Measurements from ENCODE around the gene CDK5R1.
A peak's percentile ranks its signal among the peaks of the same experiment; 100 is the strongest.
"Not testable (repeated sequence)": the region's sequence is repeated elsewhere in the genome, so short reads cannot be mapped to it uniquely, and the experiment has no call there.

CDK5R1 gene

DNA sequence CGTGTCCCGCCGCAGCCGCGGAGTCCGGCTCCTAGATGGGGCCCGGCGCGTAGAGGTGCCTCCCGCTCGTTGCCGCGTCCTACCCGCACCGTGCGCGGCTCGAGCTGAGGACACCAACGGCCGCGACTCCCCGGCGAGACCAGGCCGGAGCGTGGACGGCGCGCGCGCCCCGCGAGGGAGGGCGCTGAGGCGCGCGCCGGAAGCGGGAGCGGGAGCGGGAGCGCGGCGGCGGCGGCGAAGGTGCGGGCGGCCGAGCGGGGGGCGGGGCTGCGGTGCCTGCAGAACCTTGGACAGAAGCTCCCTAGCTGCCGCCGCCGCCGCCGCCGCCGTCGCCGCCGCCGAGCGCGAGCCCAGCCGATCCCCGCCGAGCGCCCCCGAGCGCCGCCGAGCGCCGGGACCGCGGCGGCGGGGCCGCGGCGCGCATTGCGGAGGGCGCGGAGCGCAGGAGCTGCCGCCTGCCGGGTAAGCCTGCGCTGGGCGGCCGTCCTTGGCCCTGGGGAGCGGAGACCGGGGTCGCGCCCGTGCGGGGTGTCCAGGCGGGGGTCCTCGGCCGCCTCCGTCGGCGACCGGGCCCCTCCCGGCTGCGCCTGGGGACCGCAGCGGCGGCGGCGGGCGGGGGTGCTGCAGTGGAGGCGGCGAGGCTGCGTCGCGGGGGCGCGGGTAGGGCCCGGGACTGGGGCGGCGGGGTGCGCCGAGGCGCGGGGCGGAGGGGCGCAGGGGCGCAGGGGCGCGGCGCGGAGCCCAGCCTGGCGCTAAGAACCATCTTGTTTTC is at the start of gene CDK5R1:
CDK5R1 (plus strand) TSS at position 293 of the 772 bp plus-strand sequence. CDS start 628 bp downstream, outside the sequence.
- H3K27ac Mint-ChIP-seq (ENCODE audit: low read depth): peak within 1 kb of the TSS; percentile 70
- DNase-seq (ENCODE audit: low spot score in 2 of 2): peak; percentile 60 to 66
- H3K27me3 Mint-ChIP-seq: no peaks in the 10 kb centered on the region
- H3K36me3 Mint-ChIP-seq (ENCODE audit: insufficient read depth): peaks cover 26% of the 10 kb centered on the region
- ATAC-seq (replicated peaks; ENCODE audit: extremely low read depth, poor library complexity, severe bottlenecking): peak; percentile 73
- peak within 1 kb of the TSS; percentile 89 for H3K4me3 Mint-ChIP-seq
- peaks cover 49% of the 10 kb centered on the region for H3K4me1 Mint-ChIP-seq
- no peaks in the 10 kb centered on the region for H3K9me3 Mint-ChIP-seq

DNA sequence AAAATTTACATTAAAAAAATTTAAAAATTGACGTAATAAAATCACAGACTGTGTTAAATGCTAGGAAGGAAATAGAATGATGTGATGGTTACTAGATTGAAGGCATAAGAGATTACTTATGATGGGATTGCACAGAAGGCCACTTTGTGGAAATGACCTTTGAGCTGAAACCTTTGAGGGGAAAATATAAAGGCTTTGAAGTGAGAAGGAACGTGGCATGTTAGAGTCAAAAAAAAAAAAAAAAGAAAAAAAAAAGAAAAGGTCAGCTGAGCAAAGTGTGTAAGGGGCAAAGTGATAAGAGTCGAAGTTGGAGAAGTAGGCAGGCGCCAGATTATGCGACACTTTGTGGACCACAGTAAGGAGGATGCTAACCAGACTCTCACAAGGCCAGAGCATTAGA is 46.1 kb upstream of the CDK5R1 start:
- Mint-ChIP-seq H3K36me3 (ENCODE audit: insufficient read depth) (peaks cover 3% of the 10 kb centered on the region), H3K27me3 (peaks cover 10% of the 10 kb centered on the region), H3K27ac (ENCODE audit: low read depth) (no peak overlapping the region), H3K9me3 (no peaks in the 10 kb centered on the region), H3K4me3 (no peak overlapping the region), H3K4me1 (peaks cover 9% of the 10 kb centered on the region)
- ATAC-seq (replicated peaks; ENCODE audit: extremely low read depth, poor library complexity, severe bottlenecking) (no peak), DNase-seq (ENCODE audit: low spot score in 2 of 2) (no peak)

DNA sequence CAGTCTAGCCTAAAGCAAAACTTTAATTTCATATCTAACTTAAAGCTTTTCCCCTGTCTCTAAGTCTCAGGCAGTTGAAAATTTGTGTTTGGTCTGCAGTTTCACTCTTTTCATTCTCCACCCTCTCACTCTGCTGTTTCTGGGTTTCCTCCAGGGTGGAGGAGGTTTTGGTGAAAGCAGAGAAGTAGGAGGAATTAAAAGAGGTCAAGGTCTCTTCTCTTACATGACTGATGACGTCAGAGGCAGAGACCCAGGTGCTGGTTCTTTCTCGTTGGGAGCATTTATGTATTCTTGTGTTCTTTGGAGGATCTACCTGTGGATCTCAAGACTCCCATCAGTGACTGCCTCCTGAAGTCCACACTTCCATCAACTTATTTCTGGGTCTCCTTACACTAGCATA is 44.9 kb upstream of the CDK5R1 start:
- Mint-ChIP-seq H3K9me3 (no peaks in the 10 kb centered on the region), H3K36me3 (ENCODE audit: insufficient read depth) (peaks cover 5% of the 10 kb centered on the region), H3K4me3 (no peak overlapping the region), H3K27me3 (peaks cover 10% of the 10 kb centered on the region), H3K4me1 (peaks cover 20% of the 10 kb centered on the region), H3K27ac (ENCODE audit: low read depth) (no peak overlapping the region)
- no peak for DNase-seq (ENCODE audit: low spot score in 2 of 2)
- ATAC-seq (replicated peaks; ENCODE audit: extremely low read depth, poor library complexity, severe bottlenecking): no peak

DNA sequence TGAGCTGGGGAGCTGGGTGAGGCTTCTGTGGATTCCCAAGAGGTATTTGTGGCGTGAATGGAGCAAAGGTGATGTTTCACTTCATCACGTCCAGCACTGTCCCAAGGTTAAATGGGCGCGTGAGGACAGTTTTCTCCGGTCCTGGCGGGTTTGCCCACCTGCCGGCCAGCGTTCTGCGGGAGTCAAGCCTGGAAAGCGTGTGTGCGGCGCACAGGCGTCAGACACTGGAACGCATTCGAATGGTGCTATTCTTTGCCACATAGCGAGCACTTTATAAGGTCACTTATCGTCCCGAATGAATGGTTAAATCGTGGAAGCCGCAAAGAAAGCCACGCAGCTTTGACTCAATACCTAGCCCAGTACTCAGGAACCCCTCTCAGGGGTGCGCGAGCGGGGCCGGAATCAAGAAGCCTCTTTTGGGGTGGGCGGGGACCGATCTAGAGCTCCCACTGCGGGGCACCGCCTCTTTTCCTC is 42.9 kb upstream of the CDK5R1 start:
- Mint-ChIP-seq H3K4me1 (peaks cover 26% of the 10 kb centered on the region), H3K27ac (ENCODE audit: low read depth) (peak overlapping the region; percentile 82), H3K4me3 (peak overlapping the region; percentile 71), H3K36me3 (ENCODE audit: insufficient read depth) (peaks cover 21% of the 10 kb centered on the region), H3K27me3 (no peaks in the 10 kb centered on the region), H3K9me3 (no peaks in the 10 kb centered on the region)
- DNase-seq (ENCODE audit: low spot score in 2 of 2): no peak
- peak; percentile 8 for ATAC-seq (replicated peaks; ENCODE audit: extremely low read depth, poor library complexity, severe bottlenecking)

DNA sequence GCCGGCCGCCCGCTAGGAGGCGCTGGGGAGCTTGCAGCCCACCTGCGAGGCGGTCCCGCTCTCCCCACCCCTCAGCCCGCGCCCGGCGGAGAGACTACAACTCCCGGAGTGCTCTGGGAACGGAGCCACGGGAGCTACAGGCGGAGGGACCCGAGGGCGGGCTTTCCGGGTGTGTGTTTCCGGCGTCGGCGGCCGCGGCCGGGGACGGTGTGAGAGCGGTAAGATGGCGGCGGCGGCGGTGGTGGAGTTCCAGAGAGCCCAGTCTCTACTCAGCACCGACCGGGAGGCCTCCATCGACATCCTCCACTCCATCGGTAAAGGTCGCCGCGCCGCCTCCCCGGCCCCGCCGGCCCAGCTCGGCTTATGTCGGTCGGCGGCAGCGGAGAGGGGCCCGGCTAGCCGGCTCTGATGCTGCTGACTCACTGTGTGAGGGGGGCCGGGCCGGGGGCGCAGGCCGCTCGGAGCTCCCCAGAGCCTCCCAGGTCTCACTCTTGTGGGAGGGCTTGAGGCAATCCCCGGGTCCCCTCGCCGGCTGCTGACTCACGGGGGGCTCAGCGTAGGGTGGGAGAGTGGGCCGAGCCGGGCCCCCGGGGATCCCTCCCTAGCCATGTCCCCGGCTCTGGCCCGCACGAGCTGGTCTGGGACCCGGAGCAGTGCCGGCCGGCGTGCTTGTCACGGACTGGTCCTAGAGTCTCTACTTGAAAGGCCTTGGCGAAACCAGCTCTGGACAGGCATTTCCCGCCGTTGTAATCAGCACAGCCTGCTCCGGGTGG is 42.3 kb upstream of the CDK5R1 start, which contains the start of gene PSMD11:
PSMD11 (plus strand) TSS at position 210 of the 773 bp plus-strand sequence; CDS start at position 224, 14 bp downstream.
- Mint-ChIP-seq H3K4me3 (peak within 1 kb of the TSS; percentile 71), H3K4me1 (peaks cover 30% of the 10 kb centered on the region), H3K27me3 (no peaks in the 10 kb centered on the region), H3K9me3 (no peaks in the 10 kb centered on the region), H3K27ac (ENCODE audit: low read depth) (peak within 1 kb of the TSS; percentile 82), H3K36me3 (ENCODE audit: insufficient read depth) (peaks cover 26% of the 10 kb centered on the region)
- DNase-seq (ENCODE audit: low spot score in 2 of 2) (peak; percentile 97 to 99), ATAC-seq (replicated peaks; ENCODE audit: extremely low read depth, poor library complexity, severe bottlenecking) (peak; percentile 97)

DNA sequence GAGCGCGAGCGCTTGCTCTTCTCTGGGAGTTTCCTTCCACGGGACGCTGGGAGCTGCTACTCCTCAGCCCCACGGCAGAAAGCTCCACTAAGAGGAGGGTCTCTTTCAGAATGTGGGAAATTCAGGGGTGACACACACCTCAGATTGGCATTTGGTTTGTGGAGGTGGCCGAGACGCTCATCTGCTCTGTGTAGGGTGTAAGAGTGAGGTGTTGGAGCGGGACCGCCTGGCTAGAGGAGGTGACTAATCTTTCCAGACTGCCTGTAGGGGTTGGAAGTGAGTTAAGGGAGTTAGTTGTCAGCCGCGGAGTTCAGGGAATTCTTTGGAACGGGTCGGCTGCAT is 41.7 kb upstream of the CDK5R1 start:
- Mint-ChIP-seq H3K4me3 (peak overlapping the region; percentile 71), H3K4me1 (peaks cover 32% of the 10 kb centered on the region), H3K27ac (ENCODE audit: low read depth) (peak overlapping the region; percentile 82), H3K27me3 (no peaks in the 10 kb centered on the region), H3K36me3 (ENCODE audit: insufficient read depth) (peaks cover 32% of the 10 kb centered on the region), H3K9me3 (no peaks in the 10 kb centered on the region)
- no peak for ATAC-seq (replicated peaks; ENCODE audit: extremely low read depth, poor library complexity, severe bottlenecking)
- DNase-seq (ENCODE audit: low spot score in 2 of 2): no peak

DNA sequence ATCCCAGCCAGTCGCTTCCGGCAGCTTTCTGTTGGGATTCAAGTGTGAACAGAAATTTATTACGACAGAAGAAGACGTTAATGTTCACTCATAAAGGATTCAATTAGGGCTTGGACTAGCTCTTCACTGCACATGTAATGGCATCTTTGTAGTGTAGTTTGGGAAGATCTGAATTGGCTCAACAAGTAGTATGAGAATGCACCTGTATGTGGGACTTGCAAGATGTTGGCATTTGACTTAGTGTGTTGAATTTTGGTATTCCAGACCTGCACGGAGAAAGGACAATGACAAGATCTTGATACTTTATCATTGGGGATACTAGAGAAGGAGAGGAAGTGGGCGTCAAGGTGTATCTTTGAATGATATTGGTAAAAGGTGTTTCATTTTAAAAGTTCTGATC is 41.3 kb upstream of the CDK5R1 start:
- Mint-ChIP-seq H3K4me3 (peak overlapping the region; percentile 71), H3K9me3 (no peaks in the 10 kb centered on the region), H3K36me3 (ENCODE audit: insufficient read depth) (peaks cover 34% of the 10 kb centered on the region), H3K27ac (ENCODE audit: low read depth) (peak overlapping the region; percentile 82), H3K27me3 (no peaks in the 10 kb centered on the region), H3K4me1 (peaks cover 32% of the 10 kb centered on the region)
- ATAC-seq (replicated peaks; ENCODE audit: extremely low read depth, poor library complexity, severe bottlenecking) (no peak), DNase-seq (ENCODE audit: low spot score in 2 of 2) (no peak)

DNA sequence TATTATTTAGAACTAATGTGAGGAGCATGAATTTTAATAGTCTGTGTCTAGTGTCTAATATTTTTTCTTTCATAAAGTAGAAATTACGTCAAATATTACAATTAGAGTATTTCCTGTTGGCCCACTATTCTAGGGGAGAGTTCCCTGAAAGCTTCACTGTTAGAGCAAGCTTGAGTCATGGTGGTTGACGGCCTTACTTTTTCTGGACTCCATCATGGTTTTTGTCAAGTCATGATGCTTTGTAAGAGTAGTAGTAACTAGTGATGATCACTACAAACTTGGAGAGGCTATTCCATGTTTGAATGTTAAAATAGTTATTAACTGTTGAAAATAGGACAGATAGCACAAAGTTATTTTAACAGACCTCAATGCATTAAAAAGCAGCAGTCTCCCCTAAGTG is 40.8 kb upstream of the CDK5R1 start:
- H3K4me3 Mint-ChIP-seq: peak overlapping the region; percentile 71
- no peak for DNase-seq (ENCODE audit: low spot score in 2 of 2)
- peaks cover 38% of the 10 kb centered on the region for H3K36me3 Mint-ChIP-seq (ENCODE audit: insufficient read depth)
- no peak for ATAC-seq (replicated peaks; ENCODE audit: extremely low read depth, poor library complexity, severe bottlenecking)
- H3K27me3 Mint-ChIP-seq: no peaks in the 10 kb centered on the region
- peak overlapping the region; percentile 82 for H3K27ac Mint-ChIP-seq (ENCODE audit: low read depth)
- peaks cover 32% of the 10 kb centered on the region for H3K4me1 Mint-ChIP-seq
- H3K9me3 Mint-ChIP-seq: no peaks in the 10 kb centered on the region

DNA sequence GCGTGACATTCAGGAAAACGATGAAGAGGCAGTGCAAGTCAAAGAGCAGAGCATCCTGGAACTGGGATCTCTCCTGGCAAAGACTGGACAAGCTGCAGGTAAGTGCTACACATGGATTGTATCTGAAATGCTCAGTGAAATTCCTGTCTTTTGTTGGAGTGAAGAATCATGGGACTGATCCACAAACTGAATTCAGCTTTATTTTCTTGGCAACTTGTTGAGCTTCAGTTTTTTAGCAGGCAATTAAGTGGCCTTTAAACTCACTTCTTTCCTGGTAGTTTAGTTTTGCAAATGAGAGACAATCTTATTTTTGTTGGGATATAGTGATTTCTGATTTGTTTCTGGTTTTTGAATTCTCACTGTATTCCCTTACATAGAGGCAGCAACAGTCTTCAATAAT is 39.8 kb upstream of the CDK5R1 start:
- H3K27me3 Mint-ChIP-seq: no peaks in the 10 kb centered on the region
- no peak for DNase-seq (ENCODE audit: low spot score in 2 of 2)
- no peak for ATAC-seq (replicated peaks; ENCODE audit: extremely low read depth, poor library complexity, severe bottlenecking)
- peaks cover 40% of the 10 kb centered on the region for H3K36me3 Mint-ChIP-seq (ENCODE audit: insufficient read depth)
- peaks cover 32% of the 10 kb centered on the region for H3K4me1 Mint-ChIP-seq
- H3K9me3 Mint-ChIP-seq: no peaks in the 10 kb centered on the region
- H3K4me3 Mint-ChIP-seq: peak overlapping the region; percentile 71
- no peak overlapping the region for H3K27ac Mint-ChIP-seq (ENCODE audit: low read depth)

DNA sequence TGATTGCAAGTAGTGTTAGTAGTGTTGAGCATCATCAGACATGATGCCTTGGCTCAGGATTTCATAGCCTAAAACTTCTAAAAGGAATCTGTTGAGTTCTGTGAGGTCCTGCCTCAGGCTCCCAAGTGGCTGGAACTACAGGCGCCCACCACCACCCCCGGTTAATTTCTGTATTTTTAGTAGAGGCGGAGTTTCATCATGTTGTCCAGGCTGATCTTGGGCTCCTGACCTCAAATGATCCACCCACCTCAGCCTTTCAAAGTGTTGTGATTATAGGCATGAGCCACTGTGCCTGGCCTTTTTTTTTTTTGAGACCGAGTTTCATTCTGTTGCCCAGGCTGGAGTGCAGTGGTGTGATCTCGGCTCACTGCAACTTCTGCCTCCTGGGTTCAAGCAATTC is 36.8 kb upstream of the CDK5R1 start:
- Mint-ChIP-seq H3K27ac (ENCODE audit: low read depth) (no peak overlapping the region), H3K36me3 (ENCODE audit: insufficient read depth) (peaks cover 55% of the 10 kb centered on the region), H3K9me3 (no peaks in the 10 kb centered on the region), H3K4me1 (peaks cover 50% of the 10 kb centered on the region), H3K4me3 (no peak overlapping the region), H3K27me3 (no peaks in the 10 kb centered on the region)
- no peak for ATAC-seq (replicated peaks; ENCODE audit: extremely low read depth, poor library complexity, severe bottlenecking)
- no peak for DNase-seq (ENCODE audit: low spot score in 2 of 2)

DNA sequence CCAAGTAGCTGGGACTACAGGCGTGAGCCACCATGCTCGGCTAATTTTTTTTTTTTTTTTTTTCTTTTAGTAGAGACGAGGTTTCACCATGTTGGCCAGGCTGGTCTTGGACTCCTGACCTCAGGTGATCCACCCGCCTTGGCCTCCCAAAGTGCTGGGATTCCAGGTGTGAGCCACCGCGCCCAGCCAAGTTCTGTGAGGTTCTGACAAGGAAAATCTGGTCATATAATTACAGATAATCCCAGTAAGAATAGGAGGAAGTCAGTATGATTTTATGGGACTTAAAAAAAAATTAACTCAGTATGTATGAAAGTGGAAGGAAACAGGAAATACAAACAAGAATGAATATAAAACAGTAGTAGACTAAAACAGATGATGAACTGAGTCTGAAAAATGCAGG is 36.4 kb upstream of the CDK5R1 start:
- not testable (repeated sequence) for H3K4me3 Mint-ChIP-seq; DNase-seq (ENCODE audit: low spot score in 2 of 2); ATAC-seq (replicated peaks; ENCODE audit: extremely low read depth, poor library complexity, severe bottlenecking); H3K27me3 Mint-ChIP-seq; H3K9me3 Mint-ChIP-seq
- H3K27ac Mint-ChIP-seq (ENCODE audit: low read depth): peak overlapping the region; percentile 41
- peaks cover 59% of the 10 kb centered on the region for H3K36me3 Mint-ChIP-seq (ENCODE audit: insufficient read depth)
- peaks cover 46% of the 10 kb centered on the region for H3K4me1 Mint-ChIP-seq

DNA sequence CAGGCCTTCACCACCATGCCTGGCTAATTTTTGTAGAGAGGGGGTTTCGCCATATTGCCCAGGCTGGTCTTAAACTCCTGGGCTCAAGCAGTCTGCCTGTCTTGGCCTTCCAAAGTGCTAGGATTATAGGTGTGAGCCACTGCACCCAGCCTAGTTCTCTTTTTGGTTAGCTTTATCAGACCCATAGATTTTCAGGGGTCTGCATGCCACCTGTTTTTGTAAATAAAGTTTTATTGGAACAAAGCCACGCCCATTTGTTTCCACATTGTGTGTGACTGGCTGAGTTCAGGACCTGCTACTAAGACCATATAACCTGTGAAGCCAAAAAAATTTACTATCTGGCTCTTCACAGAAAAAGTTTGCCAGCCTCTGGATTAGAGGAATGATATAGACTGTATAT is 34.9 kb upstream of the CDK5R1 start:
- H3K27ac Mint-ChIP-seq (ENCODE audit: low read depth): peak overlapping the region; percentile 73
- H3K9me3 Mint-ChIP-seq: no peaks in the 10 kb centered on the region
- peaks cover 32% of the 10 kb centered on the region for H3K4me1 Mint-ChIP-seq
- DNase-seq (ENCODE audit: low spot score in 2 of 2) (no peak), ATAC-seq (replicated peaks; ENCODE audit: extremely low read depth, poor library complexity, severe bottlenecking) (no peak)
- peaks cover 66% of the 10 kb centered on the region for H3K36me3 Mint-ChIP-seq (ENCODE audit: insufficient read depth)
- H3K4me3 Mint-ChIP-seq: no peak overlapping the region
- no peaks in the 10 kb centered on the region for H3K27me3 Mint-ChIP-seq

DNA sequence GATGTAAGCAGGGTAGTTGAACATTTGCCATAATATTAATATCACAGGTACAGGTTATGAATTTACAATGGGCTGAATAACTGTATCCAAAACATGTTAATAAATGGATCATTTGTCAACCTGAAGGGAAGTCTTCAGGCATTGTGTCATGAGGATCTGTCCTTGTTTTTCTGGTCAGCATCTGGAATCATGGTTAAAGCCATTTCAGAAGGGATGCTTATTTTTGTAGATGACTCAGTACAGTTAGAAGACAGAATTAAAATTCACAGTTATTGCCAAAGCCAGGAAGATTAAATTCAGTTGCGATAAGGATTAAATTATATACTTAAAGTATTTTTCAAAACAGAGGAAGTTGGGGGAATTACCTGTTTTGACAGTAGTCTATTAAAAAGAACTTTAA is 34.5 kb upstream of the CDK5R1 start:
- H3K27ac Mint-ChIP-seq (ENCODE audit: low read depth): peak overlapping the region; percentile 73
- ATAC-seq (replicated peaks; ENCODE audit: extremely low read depth, poor library complexity, severe bottlenecking) (no peak), DNase-seq (ENCODE audit: low spot score in 2 of 2) (no peak)
- peaks cover 28% of the 10 kb centered on the region for H3K4me1 Mint-ChIP-seq
- no peaks in the 10 kb centered on the region for H3K27me3 Mint-ChIP-seq
- H3K4me3 Mint-ChIP-seq: no peak overlapping the region
- H3K9me3 Mint-ChIP-seq: no peaks in the 10 kb centered on the region
- peaks cover 65% of the 10 kb centered on the region for H3K36me3 Mint-ChIP-seq (ENCODE audit: insufficient read depth)
